HEK293 (cell line): ENCODE results near the gene TAPBPL.

Experiments
- GLIS2 ChIP-seq: fragments of 450-650 bp; formaldehyde crosslinking; IDR thresholded peaks from 2 replicates; pipeline ENCODE4 v1.5.1; 2016; ENCODE audit warnings: missing biosample characterization, missing genetic modification characterization
- KLF16 ChIP-seq: fragments of 450-650 bp; formaldehyde crosslinking; IDR thresholded peaks from 2 replicates; pipeline ENCODE4 v1.5.1; 2017; ENCODE audit warnings: missing biosample characterization, missing genetic modification characterization
- KLF8 ChIP-seq: fragments of 450-650 bp; formaldehyde crosslinking; IDR thresholded peaks from 2 replicates; pipeline ENCODE4 v1.5.1; 2016; ENCODE audit warnings: missing biosample characterization, missing genetic modification characterization
- SALL2 ChIP-seq: fragments of 450-650 bp; formaldehyde crosslinking; IDR thresholded peaks from 2 replicates; pipeline ENCODE4 v1.5.0; 2017; ENCODE audit warnings: missing biosample characterization, mild to moderate bottlenecking, missing genetic modification characterization, borderline replicate concordance
- SETDB1 ChIP-seq: IDR thresholded peaks from one replicate; pipeline ENCODE4 v1.6.1; 2017; ENCODE audit warnings: mild to moderate bottlenecking, low read length, moderate library complexity, mixed read lengths; ENCODE audit not compliant: insufficient read length
- SP7 ChIP-seq: fragments of 450-650 bp; formaldehyde crosslinking; IDR thresholded peaks from 2 replicates; pipeline ENCODE4 v1.5.1; 2016; ENCODE audit warnings: missing biosample characterization, missing genetic modification characterization
- TRIM28 ChIP-seq: IDR thresholded peaks from 2 replicates; pipeline ENCODE4 v1.6.1; 2011; ENCODE audit warnings: low read length, control low read depth, borderline replicate concordance
- WT1 ChIP-seq: fragments of 450-650 bp; formaldehyde crosslinking; IDR thresholded peaks from 2 replicates; pipeline ENCODE4 v1.5.1; 2016; ENCODE audit warnings: missing biosample characterization, missing genetic modification characterization
- ZBTB17 ChIP-seq: fragments of 450-650 bp; formaldehyde crosslinking; IDR thresholded peaks from 2 replicates; pipeline ENCODE4 v1.5.1; 2016; ENCODE audit warnings: missing biosample characterization, missing genetic modification characterization
- ZBTB21 ChIP-seq: fragments of 450-650 bp; formaldehyde crosslinking; IDR thresholded peaks from 2 replicates; pipeline ENCODE4 v1.5.1; 2017; ENCODE audit warnings: missing biosample characterization, missing genetic modification characterization
- ZEB2 ChIP-seq: fragments of 450-650 bp; formaldehyde crosslinking; IDR thresholded peaks from 2 replicates; pipeline ENCODE4 v1.5.1; 2016; ENCODE audit warnings: missing biosample characterization, missing genetic modification characterization
- ZFP41 ChIP-seq: fragments of 450-650 bp; formaldehyde crosslinking; IDR thresholded peaks from 2 replicates; pipeline ENCODE4 v1.5.1; 2016; ENCODE audit warnings: missing biosample characterization, missing genetic modification characterization, borderline replicate concordance
- ZFP69B ChIP-seq: fragments of 450-650 bp; formaldehyde crosslinking; IDR thresholded peaks from 2 replicates; pipeline ENCODE4 v1.5.1; 2016; ENCODE audit warnings: missing biosample characterization, missing genetic modification characterization
- ZNF121 ChIP-seq: fragments of 450-650 bp; formaldehyde crosslinking; IDR thresholded peaks from 2 replicates; pipeline ENCODE4 v1.5.1; 2016; ENCODE audit warnings: missing biosample characterization, missing genetic modification characterization
- ZNF146 ChIP-seq: fragments of 450-650 bp; formaldehyde crosslinking; IDR thresholded peaks from 2 replicates; pipeline ENCODE4 v1.5.1; 2016; ENCODE audit warnings: missing biosample characterization, missing genetic modification characterization
- ZNF2 ChIP-seq: fragments of 450-650 bp; formaldehyde crosslinking; IDR thresholded peaks from 2 replicates; pipeline ENCODE4 v1.5.1; 2016; ENCODE audit warnings: missing biosample characterization, missing genetic modification characterization
- ZNF211 ChIP-seq: fragments of 450-650 bp; formaldehyde crosslinking; IDR thresholded peaks from 2 replicates; pipeline ENCODE4 v1.5.1; 2016; ENCODE audit warnings: low read depth, missing biosample characterization, missing genetic modification characterization
- ZNF214 ChIP-seq: fragments of 450-650 bp; formaldehyde crosslinking; IDR thresholded peaks from 2 replicates; pipeline ENCODE4 v1.5.1; 2017; ENCODE audit warnings: missing biosample characterization, mild to moderate bottlenecking, missing genetic modification characterization, borderline replicate concordance
- ZNF26 ChIP-seq: fragments of 450-650 bp; formaldehyde crosslinking; IDR thresholded peaks from 2 replicates; pipeline ENCODE4 v1.5.1; 2016; ENCODE audit warnings: missing biosample characterization, missing genetic modification characterization
- ZNF324 ChIP-seq: fragments of 450-650 bp; formaldehyde crosslinking; IDR thresholded peaks from 2 replicates; pipeline ENCODE4 v1.5.1; 2016; ENCODE audit warnings: missing biosample characterization, missing genetic modification characterization
- ZNF366 ChIP-seq: fragments of 450-650 bp; formaldehyde crosslinking; conservative IDR thresholded peaks from 2 replicates; pipeline ENCODE4 v1.5.1; 2016; ENCODE audit warnings: missing biosample characterization, missing genetic modification characterization
- ZNF37A ChIP-seq: fragments of 450-650 bp; IDR thresholded peaks from 2 replicates; pipeline ENCODE4 v1.5.1; 2018; ENCODE audit warnings: missing biosample characterization, missing genetic modification characterization
- ZNF391 ChIP-seq: fragments of 450-650 bp; formaldehyde crosslinking; IDR thresholded peaks from 2 replicates; pipeline ENCODE4 v1.5.1; 2016; ENCODE audit warnings: low read depth, missing biosample characterization, missing genetic modification characterization, borderline replicate concordance
- ZNF501 ChIP-seq: fragments of 450-650 bp; formaldehyde crosslinking; IDR thresholded peaks from 2 replicates; pipeline ENCODE4 v1.5.1; 2016; ENCODE audit warnings: missing biosample characterization, missing genetic modification characterization
- ZNF513 ChIP-seq: fragments of 450-650 bp; IDR thresholded peaks from 2 replicates; pipeline ENCODE4 v1.5.1; 2018; ENCODE audit warnings: missing biosample characterization, missing genetic modification characterization
- ZNF560 ChIP-seq: fragments of 450-650 bp; formaldehyde crosslinking; IDR thresholded peaks from 2 replicates; pipeline ENCODE4 v1.5.1; 2017; ENCODE audit warnings: missing biosample characterization, missing genetic modification characterization, borderline replicate concordance
- ZNF571 ChIP-seq: fragments of 450-650 bp; formaldehyde crosslinking; IDR thresholded peaks from 2 replicates; pipeline ENCODE4 v1.5.0; 2017; ENCODE audit warnings: missing biosample characterization, missing genetic modification characterization
- ZNF654 ChIP-seq: fragments of 450-650 bp; formaldehyde crosslinking; IDR thresholded peaks from 2 replicates; pipeline ENCODE4 v1.5.1; 2016; ENCODE audit warnings: low read depth, missing biosample characterization, missing genetic modification characterization
- ZNF677 ChIP-seq: fragments of 450-650 bp; IDR thresholded peaks from 2 replicates; pipeline ENCODE4 v1.5.0; 2018; ENCODE audit warnings: missing biosample characterization, mild to moderate bottlenecking, missing genetic modification characterization, moderate library complexity
- ZNF707 ChIP-seq: fragments of 450-650 bp; formaldehyde crosslinking; IDR thresholded peaks from 2 replicates; pipeline ENCODE4 v1.5.1; 2016; ENCODE audit warnings: missing biosample characterization, missing genetic modification characterization
- ZXDB ChIP-seq: fragments of 450-650 bp; formaldehyde crosslinking; IDR thresholded peaks from 2 replicates; pipeline ENCODE4 v1.5.1; 2016; ENCODE audit warnings: missing biosample characterization, missing genetic modification characterization
- TF ChIP-seq, protein P1 (sequence below): fragments of 450-650 bp; formaldehyde crosslinking; IDR thresholded peaks from 2 replicates; pipeline ENCODE4 v1.5.1; 2016; ENCODE audit warnings: missing biosample characterization, missing genetic modification characterization
- TF ChIP-seq, protein P2 (sequence below): fragments of 450-650 bp; formaldehyde crosslinking; IDR thresholded peaks from 2 replicates; pipeline ENCODE4 v1.5.1; 2016; ENCODE audit warnings: missing biosample characterization, missing genetic modification characterization
- TF ChIP-seq, protein P3 (sequence below): fragments of 450-650 bp; formaldehyde crosslinking; IDR thresholded peaks from 2 replicates; pipeline ENCODE4 v1.5.1; 2016; ENCODE audit warnings: missing biosample characterization, missing genetic modification characterization

Gene TAPBPL

DNA sequence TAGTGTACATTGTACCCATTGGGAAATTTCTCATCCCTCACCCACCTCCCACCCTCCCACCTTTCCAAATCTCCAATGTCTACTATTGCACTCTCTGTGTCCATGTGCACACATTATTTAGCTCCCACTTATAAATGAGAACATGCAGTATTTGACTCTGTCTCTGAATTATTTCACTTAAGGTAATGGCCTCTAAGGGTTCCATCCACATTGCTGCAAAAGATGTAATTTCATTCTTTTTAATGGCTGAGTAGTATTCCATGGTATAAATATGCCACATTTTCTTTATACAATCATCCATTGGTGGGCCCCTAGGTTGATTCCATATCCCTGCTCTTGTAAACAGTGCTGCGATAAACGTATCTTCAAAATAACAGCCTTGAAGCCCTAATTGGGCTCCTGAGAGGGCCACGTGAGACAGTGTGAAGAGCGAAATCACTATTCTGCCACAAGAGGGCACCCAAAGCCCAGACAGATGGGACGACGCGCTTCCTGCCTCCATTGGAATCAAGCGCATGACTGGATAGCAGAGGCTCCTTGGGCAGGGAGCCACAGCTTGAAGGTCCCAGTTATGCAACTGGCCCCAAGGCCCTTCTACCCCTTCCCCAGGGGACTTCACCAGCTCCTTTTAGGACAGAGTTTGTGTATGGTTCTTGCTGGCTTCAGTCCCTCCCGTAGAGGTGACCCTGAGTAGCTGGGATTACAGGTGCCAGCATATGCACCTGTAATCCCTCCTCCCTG, 28.4 kb upstream of the TAPBPL start (continued):
- TF ChIP-seq, protein P1, sequence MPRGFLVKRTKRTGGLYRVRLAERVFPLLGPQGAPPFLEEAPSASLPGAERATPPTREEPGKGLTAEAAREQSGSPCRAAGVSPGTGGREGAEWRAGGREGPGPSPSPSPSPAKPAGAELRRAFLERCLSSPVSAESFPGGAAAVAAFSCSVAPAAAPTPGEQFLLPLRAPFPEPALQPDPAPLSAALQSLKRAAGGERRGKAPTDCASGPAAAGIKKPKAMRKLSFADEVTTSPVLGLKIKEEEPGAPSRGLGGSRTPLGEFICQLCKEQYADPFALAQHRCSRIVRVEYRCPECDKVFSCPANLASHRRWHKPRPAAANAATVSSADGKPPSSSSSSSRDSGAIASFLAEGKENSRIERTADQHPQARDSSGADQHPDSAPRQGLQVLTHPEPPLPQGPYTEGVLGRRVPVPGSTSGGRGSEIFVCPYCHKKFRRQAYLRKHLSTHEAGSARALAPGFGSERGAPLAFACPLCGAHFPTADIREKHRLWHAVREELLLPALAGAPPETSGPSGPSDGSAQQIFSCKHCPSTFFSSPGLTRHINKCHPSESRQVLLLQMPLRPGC (tag by site-specific recombination): no peak
- no peak for TF ChIP-seq ZNF121 (tag by site-specific recombination)
- peak; percentile 99 for TF ChIP-seq ZNF654 (tag by site-specific recombination)
- no peak for TF ChIP-seq SALL2
- peak; percentile 32; the same call in 1 of the 2 replicates for TF ChIP-seq ZBTB21 (tag by site-specific recombination)
- TF ChIP-seq ZNF571 (tag by site-specific recombination): no peak
- TF ChIP-seq ZFP69B (tag by site-specific recombination): 0 out of 2 replicates have a peak, but pooled peaks have one; percentile 43
- no peak for TF ChIP-seq ZNF707 (tag by site-specific recombination)
- 0 out of 2 replicates have a peak, but pooled peaks have one; percentile 22 for TF ChIP-seq ZXDB (tag by site-specific recombination)
- TF ChIP-seq WT1 (tag by site-specific recombination): no peak
- no peak for TF ChIP-seq TRIM28
- TF ChIP-seq, protein P2, sequence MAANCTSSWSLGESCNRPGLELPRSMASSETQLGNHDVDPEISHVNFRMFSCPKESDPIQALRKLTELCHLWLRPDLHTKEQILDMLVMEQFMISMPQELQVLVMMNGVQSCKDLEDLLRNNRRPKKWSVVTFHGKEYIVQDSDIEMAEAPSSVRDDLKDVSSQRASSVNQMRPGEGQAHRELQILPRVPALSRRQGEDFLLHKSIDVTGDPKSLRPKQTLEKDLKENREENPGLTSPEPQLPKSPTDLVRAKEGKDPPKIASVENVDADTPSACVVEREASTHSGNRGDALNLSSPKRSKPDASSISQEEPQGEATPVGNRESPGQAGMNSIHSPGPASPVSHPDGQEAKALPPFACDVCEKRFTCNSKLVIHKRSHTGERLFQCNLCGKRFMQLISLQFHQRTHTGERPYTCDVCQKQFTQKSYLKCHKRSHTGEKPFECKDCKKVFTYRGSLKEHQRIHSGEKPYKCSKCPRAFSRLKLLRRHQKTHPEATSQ (tag by site-specific recombination): no peak
- TF ChIP-seq KLF8: peak; percentile 44; the same call in 1 of the 2 replicates
- TF ChIP-seq ZFP41 (tag by site-specific recombination): no peak
- TF ChIP-seq ZNF560: no peak
- TF ChIP-seq ZNF366 (tag by site-specific recombination): no peak
- TF ChIP-seq ZNF391 (tag by site-specific recombination): 0 out of 2 replicates have a peak, but pooled peaks have one; percentile 39
- TF ChIP-seq ZNF501 (tag by site-specific recombination): no peak
- TF ChIP-seq, protein P3, sequence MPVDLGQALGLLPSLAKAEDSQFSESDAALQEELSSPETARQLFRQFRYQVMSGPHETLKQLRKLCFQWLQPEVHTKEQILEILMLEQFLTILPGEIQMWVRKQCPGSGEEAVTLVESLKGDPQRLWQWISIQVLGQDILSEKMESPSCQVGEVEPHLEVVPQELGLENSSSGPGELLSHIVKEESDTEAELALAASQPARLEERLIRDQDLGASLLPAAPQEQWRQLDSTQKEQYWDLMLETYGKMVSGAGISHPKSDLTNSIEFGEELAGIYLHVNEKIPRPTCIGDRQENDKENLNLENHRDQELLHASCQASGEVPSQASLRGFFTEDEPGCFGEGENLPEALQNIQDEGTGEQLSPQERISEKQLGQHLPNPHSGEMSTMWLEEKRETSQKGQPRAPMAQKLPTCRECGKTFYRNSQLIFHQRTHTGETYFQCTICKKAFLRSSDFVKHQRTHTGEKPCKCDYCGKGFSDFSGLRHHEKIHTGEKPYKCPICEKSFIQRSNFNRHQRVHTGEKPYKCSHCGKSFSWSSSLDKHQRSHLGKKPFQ: peak; percentile 57; the same call in 1 of the 2 replicates
- TF ChIP-seq ZNF26: no peak
- TF ChIP-seq KLF16 (tag by site-specific recombination): no peak
- peak; percentile 59 for TF ChIP-seq ZEB2
- peak; percentile 30 for TF ChIP-seq SETDB1
- no peak for TF ChIP-seq ZNF211 (tag by site-specific recombination)
- TF ChIP-seq ZNF214 (tag by site-specific recombination): no peak
- TF ChIP-seq ZNF677 (tag by site-specific recombination): no peak
- peak; percentile 56; the same call in 1 of the 2 replicates for TF ChIP-seq ZNF2 (tag by site-specific recombination)
- TF ChIP-seq ZNF37A: no peak
- TF ChIP-seq SP7 (tag by site-specific recombination): peak; percentile 56; the same call in 1 of the 2 replicates
- TF ChIP-seq ZBTB17 (tag by site-specific recombination): peak; percentile 47
- TF ChIP-seq ZNF146 (tag by site-specific recombination): peak; percentile 90
- TF ChIP-seq ZNF324 (tag by site-specific recombination): no peak
- no peak for TF ChIP-seq ZNF513 (tag by site-specific recombination)
- TF ChIP-seq GLIS2: no peak
